Caco-2 (cell line): Measurements from ENCODE around the gene SEPTIN7. TPM values are rescaled to one million over a fixed set of nuclear protein-coding genes. Genes with fewer than 3 reads are reported as not detected.

Source experiments
- BruUV-seq: library from RNA; stranded (reverse); fragments of 400-500 nt; replicated peaks from 2 replicates; lab custom pipeline; 2021; lab: Mats Ljungman, UMichigan
- CTCF ChIA-PET: fragments of 300-600 bp; sonication (Branson Sonifier 250); formaldehyde crosslinking; loops from one replicate; lab custom pipeline; 2022; ENCODE audit warnings: antibody characterized with exemption; lab: Charles Lee
- POLR2A ChIA-PET: fragments of 300-600 bp; sonication (Branson Sonifier 250); formaldehyde crosslinking; loops from one replicate; lab custom pipeline; 2022; ENCODE audit warnings: antibody characterized with exemption; lab: Charles Lee
- DNase-seq, 2 experiments: peaks; one replicate each; pipeline versions ENCODE4 v3.0.0 to v3.0.0-alpha.2; 2020 to 2022
- H3K27me3 ChIP-seq: replicated peaks from 2 replicates; pipeline ENCODE4 v1.6.0; 2011; ENCODE audit warnings: low read length; ENCODE audit not compliant: control insufficient read depth, insufficient read depth
- H3K36me3 ChIP-seq: 2 replicates; pipeline ENCODE4 v1.5.1; 2011; ENCODE audit warnings: low read length; ENCODE audit not compliant: control insufficient read depth, insufficient read depth
- H3K4me1 ChIP-seq: fragments of 250-450 bp; sonication (Bioruptor Pico); 2 replicates; pipeline ENCODE4 v1.5.1; 2020; ENCODE audit warnings: mild to moderate bottlenecking
- H3K4me3 ChIP-seq: 2 replicates; pipeline ENCODE4 v1.5.1; 2011; ENCODE audit warnings: low read depth, mild to moderate bottlenecking, control low read depth, low read length
- H3K9me3 ChIP-seq: fragments of 250-450 bp; sonication (Bioruptor Pico); 2 replicates; pipeline ENCODE4 v1.5.1; 2020; ENCODE audit warnings: mild to moderate bottlenecking, moderate library complexity
- H3K27ac Mint-ChIP-seq: one replicate; pipeline ENCODE4 v1.8.0; 2022; ENCODE audit warnings: mixed read lengths; ENCODE audit not compliant: unreplicated experiment
- H3K27me3 Mint-ChIP-seq: one replicate; pipeline ENCODE4 v1.8.0; 2022; ENCODE audit warnings: mixed read lengths; ENCODE audit not compliant: insufficient read depth, unreplicated experiment
- H3K36me3 Mint-ChIP-seq: one replicate; pipeline ENCODE4 v1.8.0; 2022; ENCODE audit warnings: mild to moderate bottlenecking, mixed read lengths; ENCODE audit not compliant: insufficient read depth, unreplicated experiment
- H3K4me1 Mint-ChIP-seq: one replicate; pipeline ENCODE4 v1.8.0; 2022; ENCODE audit warnings: low read depth, mixed read lengths; ENCODE audit not compliant: unreplicated experiment
- H3K4me3 Mint-ChIP-seq: one replicate; pipeline ENCODE4 v1.8.0; 2022; ENCODE audit warnings: mild to moderate bottlenecking, moderate library complexity, mixed read lengths; ENCODE audit not compliant: unreplicated experiment
- H3K9me3 Mint-ChIP-seq: one replicate; pipeline ENCODE4 v1.8.0; 2022; ENCODE audit warnings: mixed read lengths; ENCODE audit not compliant: unreplicated experiment
- CTCF ChIP-seq, 2 experiments: fragments of 200-600 bp in 1 of 2; IDR thresholded peaks; 1 replicate in 1 of 2; 2 replicates in 1 of 2; pipeline versions ENCODE4 v1.5.1 to v1.8.0; 2011 to 2022; ENCODE audit warnings: antibody characterized with exemption in 1 of 2, control low read depth in 1 of 2, inconsistent platforms in 1 of 2, low read depth in 1 of 2, low read length in 1 of 2, mild to moderate bottlenecking in 1 of 2, moderate library complexity in 1 of 2; ENCODE audit not compliant: insufficient read depth in 1 of 2, severe bottlenecking in 1 of 2, unreplicated experiment in 1 of 2
- intact Hi-C: fragments of 100-400 bp; cut with micrococcal nuclease; formaldehyde crosslinking; loops from one replicate; pipeline ENCODE4 v1.10.0; 2022; ENCODE audit not compliant: unreplicated experiment
- total RNA-seq: library from RNA; stranded (reverse); gene quantifications from 2 replicates; pipeline ENCODE4 v1.2.3, GENCODE V29; 2022

The SEPTIN7 gene
- total RNA-seq, 1 experiment from 2014 or later, result 224 TPM

GRCh38 chr7:35805876-35806275 is 5.0 kb downstream of the SEPTIN7 start:
- peaks cover 22% of the 10 kb centered on the region for H3K4me1 ChIP-seq
- no peak for DNase-seq
- H3K9me3 ChIP-seq, result no peaks in the 10 kb centered on the region
- Mint-ChIP-seq H3K4me1 (peaks cover 29% of the 10 kb centered on the region), H3K9me3 (no peaks in the 10 kb centered on the region), H3K27me3 (no peaks in the 10 kb centered on the region), H3K36me3 (peaks cover 25% of the 10 kb centered on the region), H3K27ac (no peak overlapping the region), H3K4me3 (no peak overlapping the region)
- H3K36me3 ChIP-seq, result no peaks in the 10 kb centered on the region; the same call in 1 of the 2 replicates
- BruUV-seq, result no TSS peak
- ChIA-PET POLR2A (no interaction called here), CTCF (no interaction called here)
- H3K4me3 ChIP-seq, result no peak overlapping the region
- no peaks in the 10 kb centered on the region for H3K27me3 ChIP-seq
- no peak for TF ChIP-seq CTCF (IDR thresholded peaks at IDR 0.05; ENCODE audit: insufficient read depth in 1 of 2, low read depth in 1 of 2, low read length in 1 of 2, severe bottlenecking in 1 of 2, unreplicated experiment in 1 of 2)
- intact Hi-C loops, result no loop called here

GRCh38 chr7:35816514-35816913 is 15.7 kb downstream of the SEPTIN7 start:
- BruUV-seq, result no TSS peak
- Mint-ChIP-seq H3K27me3 (no peaks in the 10 kb centered on the region), H3K4me3 (no peak overlapping the region), H3K4me1 (peaks cover 50% of the 10 kb centered on the region), H3K9me3 (peaks cover 28% of the 10 kb centered on the region), H3K36me3 (peaks cover 6% of the 10 kb centered on the region), H3K27ac (no peak overlapping the region)
- Histone ChIP-seq H3K36me3 (no peaks in the 10 kb centered on the region), H3K4me3 (no peak overlapping the region), H3K27me3 (no peaks in the 10 kb centered on the region), H3K4me1 (peaks cover 20% of the 10 kb centered on the region), H3K9me3 (peaks cover 26% of the 10 kb centered on the region)
- intact Hi-C loops, result no loop called here
- no peak for TF ChIP-seq CTCF (IDR thresholded peaks at IDR 0.05; ENCODE audit: insufficient read depth in 1 of 2, low read depth in 1 of 2, low read length in 1 of 2, severe bottlenecking in 1 of 2, unreplicated experiment in 1 of 2)
- ChIA-PET POLR2A (interaction anchor here (0.5 kb wide), 1 partner anchor 16 kb away, joined by 4 read pairs; the partner anchor contains the start of gene SEPTIN7), CTCF (no interaction called here)
- no peak for DNase-seq

- Mint-ChIP-seq H3K27ac (no peak overlapping the region), H3K36me3 (peaks cover 6% of the 10 kb centered on the region), H3K27me3 (no peaks in the 10 kb centered on the region), H3K9me3 (peaks cover 28% of the 10 kb centered on the region), H3K4me1 (peaks cover 50% of the 10 kb centered on the region), H3K4me3 (no peak overlapping the region)
- peaks cover 20% of the 10 kb centered on the region for H3K4me1 ChIP-seq
- no peaks in the 10 kb centered on the region for H3K27me3 ChIP-seq
- TF ChIP-seq CTCF (IDR thresholded peaks at IDR 0.05; ENCODE audit: insufficient read depth in 1 of 2, low read depth in 1 of 2, low read length in 1 of 2, severe bottlenecking in 1 of 2, unreplicated experiment in 1 of 2), result no peak
- ChIA-PET CTCF (no interaction called here), POLR2A (interaction anchor here (0.5 kb wide), 1 partner anchor 16 kb away, joined by 4 read pairs; the partner anchor contains the start of gene SEPTIN7)
- H3K36me3 ChIP-seq, result no peaks in the 10 kb centered on the region
- no peak overlapping the region for H3K4me3 ChIP-seq
- DNase-seq, result no peak
- peaks cover 28% of the 10 kb centered on the region for H3K9me3 ChIP-seq
- BruUV-seq, result no TSS peak
- intact Hi-C loops, result no loop called here
Observed at GRCh38 chr7:35817181-35817580, 16.3 kb downstream of the SEPTIN7 start.
